LoVo (cell line): ENCODE results near the gene FBXL17.

Experiments used
- DNase-seq: peaks from one replicate; pipeline ENCODE4 v3.0.0-alpha.2; 2016; ENCODE audit warnings: low spot score

Gene FBXL17

DNA sequence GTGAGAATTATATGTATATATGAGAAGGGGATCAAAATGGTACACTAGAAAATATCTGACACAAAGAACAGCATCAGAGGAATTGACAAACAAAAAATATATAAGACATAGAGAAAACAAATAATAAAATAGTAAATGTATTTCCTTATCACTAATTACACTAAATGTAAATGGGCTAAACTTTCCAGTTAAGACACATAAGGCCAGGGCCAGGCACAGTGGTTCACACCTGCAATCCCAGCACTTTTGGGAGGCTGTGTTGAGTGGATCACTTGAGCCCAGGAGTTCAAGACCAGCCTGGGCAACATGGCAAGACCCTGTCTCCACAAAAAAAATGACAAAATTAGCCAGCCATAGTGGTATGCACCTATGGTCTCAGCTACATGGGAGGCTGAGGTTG is 8.5 kb downstream of the FBXL17 start:
- DNase-seq: no peak

DNA sequence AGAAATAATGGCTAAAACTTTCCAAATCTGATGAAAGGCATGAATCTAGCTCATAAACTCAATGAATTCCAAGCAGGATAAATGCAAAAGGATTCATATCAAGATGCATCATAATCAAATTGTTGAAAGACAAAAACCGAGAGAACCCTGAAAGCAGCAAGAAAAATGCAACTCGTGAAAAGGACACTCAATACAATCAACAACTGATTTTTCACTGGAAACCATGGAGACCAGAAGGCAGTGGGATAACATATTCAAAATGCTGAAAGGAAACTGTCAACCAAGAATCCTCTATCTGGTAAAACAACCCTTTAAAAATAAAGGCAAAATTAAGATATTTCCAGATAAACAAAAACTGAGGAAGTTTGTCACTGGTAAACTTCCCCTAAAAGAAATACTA is 9.5 kb downstream of the FBXL17 start:
- no peak for DNase-seq

DNA sequence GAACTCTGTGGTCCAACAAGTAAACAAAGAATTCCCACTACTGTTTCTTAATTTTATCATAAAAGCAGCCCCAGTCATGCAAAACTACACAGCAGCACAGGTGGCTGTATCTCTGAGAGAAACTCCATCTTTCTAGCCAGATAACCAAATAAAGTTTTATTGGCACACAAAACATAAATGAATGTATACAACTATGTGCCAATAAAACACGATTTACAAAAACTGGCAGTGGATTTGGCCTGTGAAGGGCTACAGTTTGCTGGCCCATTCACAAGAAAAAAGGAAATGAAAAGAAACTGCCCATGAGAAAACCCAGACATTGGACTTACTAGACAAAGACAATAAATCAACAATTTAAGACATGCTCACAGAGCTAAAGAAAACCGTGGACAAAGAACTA is 10.6 kb downstream of the FBXL17 start:
- no peak for DNase-seq

DNA sequence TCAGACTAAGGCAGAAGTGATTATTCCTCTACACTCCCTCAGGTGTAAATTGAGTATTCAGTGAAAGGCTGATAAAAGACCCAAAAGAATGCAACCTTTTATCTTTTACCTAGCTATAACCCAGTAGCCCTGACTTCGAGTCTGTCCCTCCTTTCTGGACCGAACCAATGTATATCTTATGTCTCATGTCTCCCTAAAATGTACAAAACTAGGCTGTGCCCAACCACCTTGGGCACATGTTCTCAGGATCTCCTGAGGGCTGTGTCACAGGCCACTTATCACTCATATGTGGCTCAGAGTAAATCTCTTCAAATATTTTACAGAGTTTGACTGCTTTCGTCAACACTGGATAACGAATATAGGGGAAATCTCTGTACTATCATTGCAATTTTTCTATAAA is 12.7 kb downstream of the FBXL17 start:
- no peak for DNase-seq

DNA sequence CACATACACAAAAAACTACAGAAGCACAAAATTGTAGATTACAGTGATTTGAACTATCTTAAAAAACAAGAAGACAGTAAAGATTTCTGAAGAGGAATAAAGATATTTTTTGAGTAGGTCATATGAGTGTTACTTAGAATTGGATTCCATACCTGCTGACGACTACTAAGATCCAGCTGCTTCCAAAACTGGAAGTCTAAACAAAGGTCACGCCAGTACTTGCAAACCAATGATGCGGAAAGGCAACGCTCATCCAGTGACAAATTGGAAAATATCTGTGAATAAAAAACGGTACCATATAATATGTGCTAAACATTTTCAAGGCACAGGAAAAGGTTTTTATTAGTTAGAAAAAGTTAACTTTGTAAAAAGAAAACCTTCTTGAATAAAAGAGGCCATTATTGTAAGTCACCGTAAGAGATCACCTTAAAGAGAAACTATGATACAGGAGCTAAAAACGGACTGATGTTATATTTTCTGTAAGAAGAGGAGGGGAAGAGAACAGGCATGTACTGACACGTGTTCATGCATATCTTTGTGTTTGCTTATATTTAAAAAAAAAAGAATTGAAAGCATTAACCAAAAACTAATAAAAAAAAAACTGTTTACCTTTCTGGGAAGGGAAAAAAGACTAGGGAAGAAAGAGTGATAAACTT is 14.1 kb downstream of the FBXL17 start:
- no peak for DNase-seq

DNA sequence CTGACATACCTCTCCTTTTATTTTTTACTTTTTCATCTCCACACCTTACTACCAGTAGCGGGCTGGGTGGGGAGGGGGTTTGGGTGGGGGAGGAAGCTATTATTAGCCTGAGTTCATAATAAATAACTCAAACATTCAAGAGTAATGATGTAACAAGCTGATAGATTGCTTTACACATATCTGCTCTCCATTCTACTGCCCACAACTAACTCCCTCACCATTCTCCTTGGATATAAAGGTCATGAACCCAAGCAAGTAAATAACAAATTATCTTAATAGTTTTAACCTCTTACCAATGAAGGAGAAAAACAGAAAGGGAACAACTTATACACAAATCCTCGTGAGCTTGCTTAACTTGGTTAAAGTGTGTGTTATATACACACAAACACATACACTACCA is 15.4 kb downstream of the FBXL17 start:
- DNase-seq: no peak

DNA sequence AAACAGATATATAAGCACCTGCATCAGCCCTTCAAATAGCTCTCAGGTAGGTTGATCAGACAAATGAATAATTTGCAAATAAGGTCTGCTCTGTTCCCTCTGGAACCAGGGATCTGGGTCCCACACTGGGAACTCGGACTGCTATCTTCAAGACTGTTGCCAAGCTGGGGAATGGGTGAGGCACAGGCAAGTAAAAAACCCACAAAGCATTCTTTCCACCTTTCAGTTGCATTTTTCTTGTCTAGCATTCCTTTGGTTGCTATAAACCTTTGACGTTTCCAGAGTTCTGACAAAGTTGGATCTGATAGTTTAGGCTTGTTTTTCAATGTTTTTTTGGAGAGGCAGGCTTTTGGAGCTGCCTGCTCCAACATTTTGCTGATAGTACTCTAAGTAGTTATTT is 20.1 kb downstream of the FBXL17 start:
- DNase-seq: no peak

DNA sequence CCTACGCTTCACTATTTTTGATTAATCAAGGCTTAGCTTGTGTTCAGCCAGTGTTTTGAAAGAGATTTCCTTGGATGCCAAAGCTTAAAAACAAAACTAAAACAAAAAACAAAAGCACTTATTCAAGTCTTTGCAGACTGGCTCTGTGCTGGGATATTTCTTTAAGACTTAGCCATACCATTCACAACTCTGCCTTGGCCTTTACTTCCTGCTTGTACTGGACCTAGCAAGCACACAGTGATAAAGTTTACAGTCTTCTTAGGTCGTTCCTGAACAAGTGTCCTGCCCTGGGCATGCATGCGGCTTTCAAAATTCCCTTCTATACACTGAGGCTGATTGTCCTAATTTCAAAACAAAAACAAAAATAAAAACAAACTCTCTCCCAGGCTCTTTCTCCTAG is 20.7 kb downstream of the FBXL17 start:
- no peak for DNase-seq

DNA sequence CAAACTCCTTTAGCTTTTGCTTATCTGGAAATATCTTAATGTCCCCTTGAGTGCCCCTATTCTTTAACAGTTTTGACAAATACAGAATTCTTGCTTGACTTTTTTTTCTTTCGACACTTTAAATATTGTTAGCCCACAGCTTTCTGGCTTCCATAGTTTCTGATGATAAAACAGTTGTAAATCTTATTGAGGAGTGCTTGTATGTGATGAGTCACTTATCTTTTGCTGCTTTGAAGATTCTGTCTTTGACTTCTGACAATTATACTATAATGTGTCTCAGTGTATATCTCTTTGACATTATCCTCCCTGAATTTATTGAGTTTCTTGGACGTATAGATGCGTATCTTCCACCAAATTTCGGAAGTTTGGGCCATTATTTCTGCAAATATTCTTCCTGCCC is 21.6 kb downstream of the FBXL17 start:
- DNase-seq: no peak

DNA sequence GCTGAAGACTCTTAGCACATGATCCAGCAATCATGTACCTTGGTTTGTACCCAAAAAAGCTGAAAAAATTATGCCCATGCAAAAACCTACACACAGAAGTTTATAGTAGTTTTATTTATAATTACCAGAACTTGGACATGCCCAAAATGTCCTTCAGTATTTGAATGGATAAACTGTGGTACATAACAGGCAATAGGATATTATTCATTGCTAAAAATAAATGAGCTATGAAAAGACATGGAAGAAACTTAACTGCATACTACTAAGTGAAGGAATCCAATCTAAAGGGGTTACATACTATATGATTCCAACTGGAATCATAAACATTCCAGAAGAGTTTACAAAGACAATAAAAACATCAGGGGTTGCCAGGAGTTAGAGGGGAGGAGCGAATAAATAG is 25.6 kb downstream of the FBXL17 start:
- DNase-seq: no peak

DNA sequence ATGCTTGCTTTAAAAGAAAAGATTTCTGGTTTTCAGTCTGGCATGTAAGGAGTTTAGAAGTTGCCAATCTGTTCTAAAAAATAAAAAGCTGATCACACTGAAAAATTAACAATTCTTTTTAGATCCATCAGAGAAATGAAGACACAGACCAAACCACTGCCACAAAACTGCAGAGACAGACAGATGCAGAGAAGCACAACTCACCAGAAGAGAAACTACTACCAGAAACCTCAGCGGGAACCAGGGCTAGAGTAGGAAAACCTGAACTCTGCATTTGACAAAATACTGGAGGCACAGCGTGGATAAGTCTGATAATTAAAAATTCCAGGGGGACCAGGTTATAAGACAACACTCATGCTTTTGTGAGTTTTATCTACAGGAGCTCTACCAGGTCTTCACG is 28.8 kb downstream of the FBXL17 start:
- DNase-seq: no peak

DNA sequence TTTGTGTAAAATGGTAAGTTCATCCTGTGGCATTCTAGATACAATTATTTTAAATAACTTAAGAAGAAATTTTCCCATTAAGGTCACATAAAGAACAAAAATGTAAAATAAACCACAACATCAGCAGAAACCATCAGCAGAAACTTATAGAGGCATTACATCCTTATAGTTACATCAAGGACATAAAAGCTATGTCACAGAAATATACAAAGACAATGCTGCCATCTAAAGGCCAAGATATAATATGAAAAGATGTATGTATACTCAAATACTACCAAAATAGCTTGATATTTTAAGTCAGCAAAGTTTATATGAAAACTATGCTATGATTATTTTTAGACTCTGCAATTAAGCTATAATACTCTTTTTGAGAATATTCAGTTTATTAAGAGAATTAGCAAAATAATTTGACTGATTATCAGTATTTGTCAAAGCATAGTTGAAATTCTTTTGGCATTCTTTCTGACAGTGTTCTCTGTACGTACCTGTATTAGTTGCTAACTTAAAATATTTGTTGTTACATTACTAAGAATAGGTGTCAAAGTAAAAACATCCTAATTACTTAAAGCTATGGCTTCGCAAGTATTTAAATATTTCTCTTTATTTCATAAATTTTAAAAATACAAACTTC is 36.2 kb downstream of the FBXL17 start:
- DNase-seq: peak; percentile 68

DNA sequence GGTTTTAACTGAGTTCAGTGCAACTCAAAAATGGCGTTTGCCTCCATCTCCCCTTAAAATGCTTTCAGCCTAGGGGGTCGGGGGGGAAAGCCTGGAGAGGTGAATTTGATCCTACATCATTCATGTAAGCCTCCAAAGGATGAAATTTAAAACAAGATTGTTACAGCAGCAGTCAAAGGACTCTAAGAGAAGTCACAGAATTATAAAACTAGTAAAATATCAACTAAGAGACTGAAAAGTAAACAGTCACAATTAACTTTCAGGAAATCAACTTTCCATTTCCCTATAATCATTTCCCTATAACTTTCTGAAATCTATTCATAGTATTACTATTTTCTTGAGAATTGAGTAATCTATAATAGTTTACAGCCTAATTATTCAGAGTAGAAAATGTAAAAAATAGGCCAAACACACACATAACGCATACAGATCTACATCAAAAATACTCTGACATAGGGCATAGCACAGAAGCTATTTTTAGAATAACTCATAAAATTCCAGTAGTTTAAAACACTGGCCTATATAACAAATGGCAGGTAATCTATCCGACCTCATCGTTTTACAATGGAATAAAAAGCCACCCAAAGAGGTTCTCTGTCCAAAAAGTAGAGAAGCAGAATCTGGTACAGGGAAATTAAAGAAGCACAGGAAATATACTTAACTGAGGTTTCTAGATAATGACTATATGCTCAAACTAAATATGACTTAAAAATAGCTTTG is 37.6 kb downstream of the FBXL17 start:
- DNase-seq: no peak

DNA sequence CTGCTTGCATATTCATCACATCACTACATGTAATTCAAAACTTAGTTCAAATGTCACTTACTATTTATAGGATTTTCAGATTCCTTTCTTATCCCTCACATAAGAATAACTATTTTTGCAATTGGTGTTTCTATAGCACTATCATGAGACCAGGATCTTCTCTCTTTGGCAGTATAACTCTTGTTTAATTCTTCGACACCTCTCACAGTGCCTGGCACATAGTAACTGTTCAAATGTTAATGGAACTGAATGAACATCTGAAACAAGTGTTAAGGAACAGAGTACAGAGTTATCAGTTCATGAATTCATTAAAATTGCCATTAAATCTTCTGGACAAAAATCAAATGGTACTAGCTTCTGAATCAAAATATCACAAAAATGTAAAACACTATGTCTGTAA is 40.0 kb downstream of the FBXL17 start:
- no peak for DNase-seq

DNA sequence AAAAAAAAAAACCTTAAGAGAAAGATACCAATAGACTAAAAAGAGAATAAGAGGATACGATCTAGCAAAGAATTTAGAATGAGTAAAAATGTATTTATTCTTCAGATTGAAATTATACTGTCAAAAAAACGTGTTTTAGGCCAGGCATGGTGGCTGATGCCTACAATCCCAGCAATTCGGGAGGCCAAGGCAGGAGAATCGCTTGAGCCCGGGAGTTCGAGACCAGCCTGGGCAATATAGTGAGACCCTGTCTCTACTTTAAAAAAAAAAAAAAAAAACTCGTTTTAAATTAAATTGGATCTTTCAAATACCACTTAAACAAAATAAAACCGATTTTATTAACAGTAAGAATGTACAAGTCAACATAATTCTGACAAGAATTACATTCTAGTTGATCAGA is 41.8 kb downstream of the FBXL17 start:
- DNase-seq: no peak

DNA sequence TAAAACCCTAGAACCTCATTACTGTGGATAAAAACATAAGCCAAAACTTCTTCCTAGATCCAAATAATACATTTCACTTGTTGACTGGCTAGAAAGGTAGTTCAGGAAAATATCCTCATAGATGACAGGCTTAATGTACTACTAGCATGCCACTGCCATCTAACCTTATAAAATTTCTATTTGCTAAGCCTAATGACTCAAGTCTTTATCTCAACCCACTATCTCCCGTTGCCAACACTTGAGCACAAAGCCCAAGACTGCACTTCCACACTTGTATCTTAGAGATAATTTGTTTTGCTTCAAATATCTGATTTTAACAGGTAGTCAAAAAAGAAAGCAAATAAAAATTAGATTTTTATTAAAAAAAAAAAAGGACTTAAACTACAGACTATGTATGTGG is 42.7 kb downstream of the FBXL17 start:
- peak; percentile 36 for DNase-seq

DNA sequence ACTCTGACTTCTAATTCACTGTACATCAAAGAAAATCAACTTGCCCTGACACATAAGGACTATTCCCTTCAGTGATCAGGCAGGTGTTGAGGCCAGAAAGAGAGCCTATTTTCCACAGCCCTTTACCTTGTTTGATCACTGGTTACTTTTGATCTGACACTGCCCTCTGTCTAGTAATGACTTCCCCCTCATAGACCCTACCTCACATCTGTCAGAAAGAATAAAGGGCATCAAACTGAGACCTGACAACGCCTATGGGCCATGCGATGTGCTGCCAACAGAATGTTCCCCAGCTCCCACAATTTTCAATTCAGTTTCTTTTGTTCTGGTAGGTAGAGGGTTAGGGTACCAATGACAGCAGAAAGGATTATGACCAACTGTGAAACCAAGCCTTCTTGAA is 47.7 kb downstream of the FBXL17 start:
- DNase-seq: no peak

DNA sequence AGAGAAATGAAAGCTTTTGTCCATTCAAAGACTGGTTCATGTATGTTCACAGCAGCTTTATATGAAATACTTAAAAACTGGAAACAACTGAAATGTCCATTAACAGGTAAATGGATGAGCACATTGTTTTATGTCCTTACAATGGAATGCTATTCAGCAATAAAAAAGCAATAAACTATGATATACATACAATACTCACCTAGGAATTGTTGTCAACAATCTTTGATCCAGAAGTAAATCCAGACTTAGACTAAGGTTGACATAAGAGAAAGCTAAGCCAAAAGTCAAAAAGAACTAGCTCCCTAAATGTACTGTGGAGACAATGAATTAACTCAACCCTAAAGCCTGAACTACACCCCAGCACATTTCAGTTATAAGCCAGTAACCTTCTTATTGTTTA is 54.9 kb downstream of the FBXL17 start:
- no peak for DNase-seq

DNA sequence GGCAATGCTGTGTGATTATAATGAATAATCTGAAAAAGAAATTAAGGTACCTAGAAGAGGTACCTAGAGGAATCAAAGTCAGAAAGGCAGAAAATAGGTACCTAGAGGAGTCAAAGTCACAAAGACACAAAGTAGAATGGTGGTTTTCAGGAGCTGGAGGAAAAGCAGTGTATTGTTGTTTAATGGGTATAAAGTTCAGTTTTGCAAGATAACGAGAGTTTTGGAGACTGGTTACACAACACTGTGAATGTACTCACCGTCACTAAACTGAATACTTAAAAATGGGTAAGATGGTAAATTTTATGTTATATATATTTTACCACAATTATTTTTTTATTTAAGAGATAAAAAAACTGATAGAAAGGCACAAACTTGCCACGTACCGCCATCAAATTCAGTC is 57.0 kb downstream of the FBXL17 start:
- DNase-seq: no peak

DNA sequence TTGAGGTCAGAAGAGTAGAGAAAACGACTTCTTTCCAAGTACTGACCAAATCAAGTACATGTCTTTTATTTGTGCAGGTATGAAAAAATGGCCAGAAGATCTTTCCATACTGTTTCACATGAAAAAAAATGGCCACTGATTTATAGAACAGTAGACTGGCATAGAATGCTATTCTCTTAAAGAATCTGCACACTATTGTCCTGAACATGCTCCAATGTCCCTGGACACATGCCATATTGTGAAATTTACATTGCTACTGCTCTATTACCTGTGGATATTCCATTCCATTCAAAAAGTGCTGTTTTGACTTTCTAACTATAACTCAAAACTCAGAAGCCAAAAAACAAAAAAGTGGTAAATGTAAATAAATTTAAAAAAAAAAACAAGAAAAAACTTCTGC is 60.6 kb downstream of the FBXL17 start:
- DNase-seq: no peak

DNA sequence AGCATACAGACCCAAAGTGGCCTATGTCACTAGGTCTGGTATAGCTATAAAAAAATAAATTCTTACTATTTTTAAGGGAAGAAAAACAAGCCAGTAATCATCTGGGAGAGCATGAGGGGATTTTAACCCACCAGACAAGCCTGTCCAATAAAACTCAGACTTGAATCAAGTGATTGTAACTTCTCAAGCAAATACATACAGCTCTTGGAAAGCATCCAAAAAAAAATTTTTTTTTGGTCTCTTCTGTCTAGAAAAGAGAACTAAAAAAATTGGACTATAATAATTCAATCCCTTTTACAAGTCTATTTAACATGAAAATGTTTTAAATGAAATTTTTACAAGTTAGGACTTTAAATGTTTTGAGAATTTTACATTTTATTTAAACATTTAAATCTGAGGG is 61.7 kb downstream of the FBXL17 start:
- no peak for DNase-seq

DNA sequence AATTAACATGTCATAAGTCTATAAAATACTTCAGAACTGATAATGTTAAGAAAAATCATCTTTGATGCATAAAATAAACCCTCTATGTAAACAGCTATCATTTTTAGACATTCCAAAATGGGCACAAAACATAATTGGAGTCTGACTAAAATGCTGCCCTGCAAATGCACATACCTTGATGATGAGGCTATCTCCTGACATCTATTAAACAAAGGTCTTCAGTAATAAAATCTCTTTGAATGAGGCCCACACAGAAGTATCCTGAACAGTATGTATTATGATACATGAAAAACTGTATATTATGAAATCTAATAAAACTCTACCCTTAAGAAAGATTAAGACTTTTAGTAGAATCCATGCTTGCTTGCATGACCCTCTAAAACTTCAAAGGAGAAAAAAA is 66.1 kb downstream of the FBXL17 start:
- no peak for DNase-seq

DNA sequence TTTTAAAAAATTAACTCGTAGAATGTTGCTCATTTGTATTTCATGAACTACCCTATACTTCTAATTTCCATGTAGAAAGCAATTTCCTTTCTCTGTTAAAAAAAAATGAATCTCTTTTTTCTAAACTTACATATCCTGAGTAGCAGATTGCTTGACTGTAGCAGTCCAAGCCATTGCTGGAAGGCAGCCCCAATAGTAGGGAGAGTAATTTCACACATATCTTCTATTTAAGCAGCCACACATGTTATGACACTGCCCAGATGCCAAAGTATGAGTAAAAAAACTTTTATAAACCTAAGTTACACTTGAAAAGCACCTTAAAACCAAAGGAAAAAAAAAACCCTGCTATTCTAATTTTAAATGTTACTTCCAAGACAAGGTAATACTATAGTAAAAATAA is 69.6 kb downstream of the FBXL17 start:
- no peak for DNase-seq

DNA sequence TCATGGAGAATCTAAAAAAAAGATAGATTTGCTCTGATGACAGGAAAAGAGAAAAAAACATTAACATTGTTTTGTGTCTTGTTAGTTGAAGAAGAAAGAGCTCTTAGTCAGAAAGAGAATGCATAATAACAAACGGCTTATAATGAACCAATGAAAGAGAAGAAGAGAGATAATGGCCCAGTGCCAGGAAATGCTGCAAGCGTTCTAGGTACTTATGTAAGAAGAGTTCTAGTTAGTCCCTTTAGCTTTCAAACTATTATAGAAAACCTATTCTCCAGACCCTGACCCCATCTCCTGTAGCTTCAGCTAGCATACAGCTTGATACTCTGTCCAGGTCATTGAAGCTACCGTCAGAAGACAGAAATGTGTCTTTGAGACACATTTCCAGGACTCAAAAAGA is 70.2 kb downstream of the FBXL17 start:
- no peak for DNase-seq
